Transverse colon (tissue), 4 donors: ENCODE measurements around the gene ASPG.

ENCODE experiments used
- CTCF ChIP-seq, 5 experiments: fragments of 200-600 bp in 3 of 5; fragments of 450-650 bp in 2 of 5; sonication (generic) in 3 of 5; IDR thresholded peaks; 1 replicate in 2 of 5; 2 replicates in 3 of 5; pipeline ENCODE4 v1.5.1; 2016 to 2017; ENCODE audit warnings: antibody characterized with exemption in 5 of 5, inconsistent platforms in 3 of 5, mild to moderate bottlenecking in 2 of 5, moderate library complexity in 1 of 5
- POLR2A ChIP-seq: fragments of 450-650 bp; IDR thresholded peaks from one replicate; pipeline ENCODE4 v1.6.1; 2016; ENCODE audit warnings: antibody characterized with exemption, mild to moderate bottlenecking, moderate library complexity
- POLR2AphosphoS5 ChIP-seq, 3 donors: sonication (generic); formaldehyde crosslinking; IDR thresholded peaks; one replicate each; pipeline ENCODE4 v1.6.1; 2016; ENCODE audit warnings: antibody characterized with exemption in 3 of 3

GRCh38 chr14:104104076-104104901 lies 18.8 kb downstream of the ASPG start:
- TF ChIP-seq POLR2A: no peak
- no peak for TF ChIP-seq CTCF (IDR thresholded peaks at IDR 0.05)
- no peak for TF ChIP-seq POLR2AphosphoS5 (IDR thresholded peaks at IDR 0.05)
